Measurements from ENCODE around the gene PTPRK. TPM values are rescaled to one million over a fixed set of nuclear protein-coding genes. Genes with fewer than 3 reads are reported as not detected.

Gene PTPRK
- total and polyA plus RNA-seq, 2 of the 8 experiments (the other 6 are each of a cell fraction or from before 2014, with no cell fraction given) = 11.4 to 47.3 TPM

- Histone ChIP-seq H4K91ac (replicated peaks; ENCODE audit: insufficient read length, low read length) (no peak overlapping the region), H2BK120ac (replicated peaks; ENCODE audit: low read depth, low read length) (no peak overlapping the region), H3K36me3 (ENCODE audit: control insufficient read depth in 2 of 4, insufficient read depth in 4 of 4, low read length in 3 of 4) (no peaks in the 10 kb centered on the region), H3K23ac (ENCODE audit: insufficient read length) (no peak overlapping the region), H3K14ac (ENCODE audit: insufficient read length) (no peak overlapping the region), H4K8ac (ENCODE audit: extremely low read depth, insufficient read depth, low read length) (no peak overlapping the region), H2BK20ac (ENCODE audit: low read length) (no peak overlapping the region), H3K9ac (replicated peaks in 1 of 4; ENCODE audit: extremely low read depth in 1 of 4, low read depth in 3 of 4, low read length in 3 of 4) (no peak overlapping the region), H4K20me1 (replicated peaks in 1 of 2; ENCODE audit: control insufficient read depth in 1 of 2, insufficient read depth in 2 of 2, low read length in 2 of 2) (no peaks in the 10 kb centered on the region), H3K9me3 (ENCODE audit: insufficient read depth in 2 of 2, low read depth in 1 of 2, low read length in 1 of 2) (no peaks in the 10 kb centered on the region), H3K27ac (ENCODE audit: low read depth, low read length) (no peak overlapping the region), H4K5ac (ENCODE audit: insufficient read length, low read depth, low read length) (no peak overlapping the region), H2AK5ac (ENCODE audit: low read depth, low read length) (no peak overlapping the region), H2BK12ac (ENCODE audit: low read depth, low read length) (no peak overlapping the region), H2BK15ac (ENCODE audit: low read length) (no peak overlapping the region), H3K23me2 (ENCODE audit: low read depth, low read length) (no peaks in the 10 kb centered on the region), H3K79me2 (ENCODE audit: control insufficient read depth in 1 of 2, insufficient read depth in 2 of 2, low read length in 2 of 2) (no peaks in the 10 kb centered on the region), H3K4me3 (ENCODE audit: extremely low read depth in 1 of 4, insufficient read depth in 2 of 4, low read depth in 3 of 4, low read length in 4 of 4) (no peak overlapping the region), H3K79me1 (ENCODE audit: low read depth, low read length) (no peaks in the 10 kb centered on the region), H2AFZ (ENCODE audit: low read length) (no peak overlapping the region), H3K4ac (replicated peaks; ENCODE audit: insufficient read length, low read depth, low read length) (no peak overlapping the region), H3K4me1 (replicated peaks in 1 of 4; ENCODE audit: control insufficient read depth in 3 of 4, insufficient read depth in 4 of 4, low read length in 3 of 4) (no peaks in the 10 kb centered on the region), H2BK5ac (ENCODE audit: low read depth, low read length) (no peak overlapping the region), H3K4me2 (ENCODE audit: insufficient read depth in 1 of 2, low read depth in 2 of 2, low read length in 2 of 2) (no peak overlapping the region), H3K56ac (replicated peaks; ENCODE audit: insufficient read length, low read depth, low read length) (no peak overlapping the region), H3K27me3 (replicated peaks in 1 of 4; ENCODE audit: control insufficient read depth in 3 of 4, extremely low read depth in 1 of 4, insufficient read depth in 3 of 4, low read length in 3 of 4) (no peaks in the 10 kb centered on the region), H3K18ac (ENCODE audit: extremely low read depth, low read length) (no peak overlapping the region)
- no peak for TF ChIP-seq USF2 (IDR thresholded peaks at IDR 0.05; ENCODE audit: low read length)
- no peak for TF ChIP-seq TEAD4 (IDR thresholded peaks at IDR 0.05; ENCODE audit: low read depth, low read length)
- TF ChIP-seq TAF1 (IDR thresholded peaks at IDR 0.05; ENCODE audit: low read depth, low read length) = no peak
- no peak for TF ChIP-seq EP300 (IDR thresholded peaks at IDR 0.05; ENCODE audit: borderline replicate concordance in 1 of 2, low read depth in 2 of 2, low read length in 2 of 2)
- TF ChIP-seq POLR2AphosphoS5 (IDR thresholded peaks at IDR 0.05; ENCODE audit: low read depth, low read length) = no peak
- no peak for TF ChIP-seq RNF2 (IDR thresholded peaks at IDR 0.05; ENCODE audit: borderline replicate concordance, low read depth, low read length, missing control alignments, poor library complexity, severe bottlenecking)
- TF ChIP-seq HDAC2 (IDR thresholded peaks at IDR 0.05; ENCODE audit: borderline replicate concordance in 1 of 2, low read depth in 2 of 2, low read length in 2 of 2) = no peak
- TF ChIP-seq SAP30 (IDR thresholded peaks at IDR 0.05; ENCODE audit: insufficient read depth, insufficient replicate concordance, low read length) = no peak
- CTCF ChIA-PET (ENCODE audit: partially characterized antibody) = no interaction called here
- POLR2A ChIA-PET (ENCODE audit: partially characterized antibody) = interaction anchor here (0.6 kb wide), 1 partner anchor 292 kb away, joined by 3 read pairs; no protein-coding TSS in a partner anchor
- FAIRE-seq (no peak), DNase-seq (ENCODE audit: low read depth in 1 of 2, low spot score in 2 of 2) (no peak)
These were observed 378.5 kb downstream of the PTPRK start for GRCh38 chr6:128141932-128142331.
